Activated CD4-positive, alpha-beta T cell treated with anti-CD3 and anti-CD28 coated beads, Interleukin-2, amount 50 U/mL, for 16 hours (primary cell): Measurements from ENCODE around the gene KIDINS220.

Experiments
- DNase-seq: peaks from one replicate; pipeline ENCODE4 v3.0.0-alpha.2; 2020

Gene KIDINS220

GRCh38 chr2:8836971-8837794, at the start of gene KIDINS220:
KIDINS220 (minus strand) TSS chr2:8837613; CDS start chr2:8827093, 10,520 bp downstream.
- DNase-seq: peak; percentile 87

- DNase-seq: no peak
Observed at GRCh38 chr2:8886876-8887275, 49.5 kb upstream of the KIDINS220 start.

GRCh38 chr2:8886202-8886518, 48.7 kb upstream of the KIDINS220 start:
- DNase-seq: no peak

- no peak for DNase-seq
Observed at GRCh38 chr2:8885449-8886201, 48.2 kb upstream of the KIDINS220 start.

GRCh38 chr2:8884812-8885211, 47.4 kb upstream of the KIDINS220 start:
- no peak for DNase-seq

GRCh38 chr2:8882094-8882493, 44.7 kb upstream of the KIDINS220 start:
- DNase-seq: no peak

- no peak for DNase-seq
Observed at GRCh38 chr2:8877894-8878293, 40.5 kb upstream of the KIDINS220 start.

- no peak for DNase-seq
Observed at GRCh38 chr2:8877332-8877731, 39.9 kb upstream of the KIDINS220 start.

GRCh38 chr2:8876628-8877027, 39.2 kb upstream of the KIDINS220 start:
- no peak for DNase-seq

GRCh38 chr2:8872821-8873432, 35.5 kb upstream of the KIDINS220 start:
- peak; percentile 35 for DNase-seq

- DNase-seq: no peak
Observed at GRCh38 chr2:8870441-8870840, 33.0 kb upstream of the KIDINS220 start.

GRCh38 chr2:8867363-8867762, 29.9 kb upstream of the KIDINS220 start:
- DNase-seq: no peak

- no peak for DNase-seq
Observed at GRCh38 chr2:8863331-8863953, 26.0 kb upstream of the KIDINS220 start.

GRCh38 chr2:8862230-8862629, 24.8 kb upstream of the KIDINS220 start:
- no peak for DNase-seq

- no peak for DNase-seq
Observed at GRCh38 chr2:8861797-8862196, 24.4 kb upstream of the KIDINS220 start.

- peak; percentile 42 for DNase-seq
Observed at GRCh38 chr2:8860239-8860638, 22.8 kb upstream of the KIDINS220 start.

- no peak for DNase-seq
Observed at GRCh38 chr2:8858910-8859309, 21.5 kb upstream of the KIDINS220 start.

GRCh38 chr2:8858264-8858663, 20.9 kb upstream of the KIDINS220 start:
- DNase-seq: no peak

- no peak for DNase-seq
Observed at GRCh38 chr2:8857709-8858108, 20.3 kb upstream of the KIDINS220 start.

- DNase-seq: no peak
Observed at GRCh38 chr2:8856176-8856575, 18.8 kb upstream of the KIDINS220 start.

- no peak for DNase-seq
Observed at GRCh38 chr2:8855010-8855409, 17.6 kb upstream of the KIDINS220 start.

GRCh38 chr2:8853426-8853825, 16.0 kb upstream of the KIDINS220 start:
- no peak for DNase-seq

GRCh38 chr2:8851811-8852560, 14.6 kb upstream of the KIDINS220 start:
- DNase-seq: no peak
